ENCODE measurements around the gene FSD2. TPM values are rescaled to one million over a fixed set of nuclear protein-coding genes. Genes with fewer than 3 reads are reported as not detected.
"Not testable (repeated sequence)": the region's sequence is repeated elsewhere in the genome, so short reads cannot be mapped to it uniquely, and the experiment has no call there.

FSD2 gene
- total RNA-seq, 1 experiment from 2014 or later: not detected

DNA sequence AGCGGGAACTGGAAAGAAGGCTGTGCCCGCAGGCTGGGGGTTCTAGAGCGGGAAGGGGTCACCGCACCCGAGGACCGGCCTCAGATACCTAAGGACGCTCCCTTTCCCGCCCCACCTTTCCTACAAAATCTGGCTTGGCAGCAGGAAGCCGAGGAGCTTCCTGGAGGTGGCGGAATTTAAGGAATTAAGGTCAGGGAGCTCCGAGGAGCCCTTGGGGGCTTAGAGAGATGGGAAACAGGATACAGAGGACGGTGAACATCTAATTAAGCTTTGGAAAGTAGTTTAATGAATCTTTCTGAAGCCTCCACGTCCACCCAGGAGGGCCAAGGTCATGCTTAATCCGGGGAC, 95.7 kb downstream of the FSD2 start:
- no peaks in the 10 kb centered on the region for H3K9me3 Mint-ChIP-seq (ENCODE audit: unreplicated experiment)
- no peak overlapping the region for H3K27ac Mint-ChIP-seq (ENCODE audit: unreplicated experiment)
- ChIA-PET POLR2A (no interaction called here), CTCF (interaction anchor here (0.9 kb wide), 1 partner anchor 170 kb away, joined by 4 read pairs; the partner anchor contains the start of gene RPS17)
- no peaks in the 10 kb centered on the region for H3K27me3 ChIP-seq (replicated peaks; ENCODE audit: control insufficient read depth, insufficient read depth, low read length)
- H3K4me3 ChIP-seq (ENCODE audit: low read depth, low read length): peak overlapping the region; percentile 60
- H3K4me3 Mint-ChIP-seq (ENCODE audit: unreplicated experiment): no peak overlapping the region
- no TSS peak for BruUV-seq (replicated peaks)
- no peaks in the 10 kb centered on the region for H3K27me3 Mint-ChIP-seq (ENCODE audit: insufficient read depth, unreplicated experiment)
- H3K4me1 ChIP-seq: no peaks in the 10 kb centered on the region
- DNase-seq: no peak
- H3K36me3 Mint-ChIP-seq (ENCODE audit: insufficient read depth, unreplicated experiment): peaks cover 5% of the 10 kb centered on the region
- no peaks in the 10 kb centered on the region for H3K4me1 Mint-ChIP-seq (ENCODE audit: low read depth, unreplicated experiment)
- no peak for TF ChIP-seq CTCF (IDR thresholded peaks at IDR 0.05; ENCODE audit: insufficient read depth in 1 of 2, low read depth in 1 of 2, low read length in 1 of 2, severe bottlenecking in 1 of 2, unreplicated experiment in 1 of 2)
- intact Hi-C loops (cut with micrococcal nuclease; ENCODE audit: unreplicated experiment): no loop called here
- H3K9me3 ChIP-seq: no peaks in the 10 kb centered on the region
- no peaks in the 10 kb centered on the region for H3K36me3 ChIP-seq (ENCODE audit: control insufficient read depth, insufficient read depth, low read length)

- Mint-ChIP-seq H3K36me3 (ENCODE audit: insufficient read depth, unreplicated experiment) (peaks cover 5% of the 10 kb centered on the region), H3K4me1 (ENCODE audit: low read depth, unreplicated experiment) (no peaks in the 10 kb centered on the region), H3K27me3 (ENCODE audit: insufficient read depth, unreplicated experiment) (no peaks in the 10 kb centered on the region), H3K4me3 (ENCODE audit: unreplicated experiment) (no peak within 1 kb of the TSS), H3K27ac (ENCODE audit: unreplicated experiment) (no peak within 1 kb of the TSS), H3K9me3 (ENCODE audit: unreplicated experiment) (no peaks in the 10 kb centered on the region)
- intact Hi-C loops (cut with micrococcal nuclease; ENCODE audit: unreplicated experiment): loop anchor here (2.0 kb wide), 1 partner anchor 41 kb away; no protein-coding TSS in a partner anchor
- Histone ChIP-seq H3K9me3 (no peaks in the 10 kb centered on the region), H3K4me3 (ENCODE audit: low read depth, low read length) (peak within 1 kb of the TSS; percentile 60), H3K36me3 (ENCODE audit: control insufficient read depth, insufficient read depth, low read length) (no peaks in the 10 kb centered on the region), H3K4me1 (no peaks in the 10 kb centered on the region), H3K27me3 (replicated peaks; ENCODE audit: control insufficient read depth, insufficient read depth, low read length) (no peaks in the 10 kb centered on the region)
- no peak for TF ChIP-seq CTCF (IDR thresholded peaks at IDR 0.05; ENCODE audit: insufficient read depth in 1 of 2, low read depth in 1 of 2, low read length in 1 of 2, severe bottlenecking in 1 of 2, unreplicated experiment in 1 of 2)
- POLR2A ChIA-PET: no interaction called here
- no TSS peak for BruUV-seq (replicated peaks)
- CTCF ChIA-PET: interaction anchor here (0.7 to 0.9 kb wide), 2 partner anchors 41 to 169 kb away, joined by 3 to 4 read pairs; partner anchors contain the start of gene RPS17
- peak; percentile 62 to 76 for DNase-seq
Observed at GRCh38 chr15:82709421-82710207, 96.3 kb downstream of the FSD2 start, which contains the start of gene AP3B2. Gene AP3B2, minus strand, starts transcription at chr15:82709875. Its CDS starts 169 bp downstream, at chr15:82709706.

- H3K36me3 Mint-ChIP-seq (ENCODE audit: insufficient read depth, unreplicated experiment): peaks cover 5% of the 10 kb centered on the region
- no peak overlapping the region for H3K27ac Mint-ChIP-seq (ENCODE audit: unreplicated experiment)
- Histone ChIP-seq H3K4me3 (ENCODE audit: low read depth, low read length) (peak overlapping the region; percentile 60), H3K36me3 (ENCODE audit: control insufficient read depth, insufficient read depth, low read length) (no peaks in the 10 kb centered on the region), H3K4me1 (no peaks in the 10 kb centered on the region), H3K9me3 (no peaks in the 10 kb centered on the region), H3K27me3 (replicated peaks; ENCODE audit: control insufficient read depth, insufficient read depth, low read length) (no peaks in the 10 kb centered on the region)
- ChIA-PET POLR2A (no interaction called here), CTCF (interaction anchor here (0.7 kb wide), 1 partner anchor 42 kb away, joined by 3 read pairs; no protein-coding TSS in a partner anchor)
- no peaks in the 10 kb centered on the region for H3K9me3 Mint-ChIP-seq (ENCODE audit: unreplicated experiment)
- no peaks in the 10 kb centered on the region for H3K4me1 Mint-ChIP-seq (ENCODE audit: low read depth, unreplicated experiment)
- DNase-seq: no peak
- no peaks in the 10 kb centered on the region for H3K27me3 Mint-ChIP-seq (ENCODE audit: insufficient read depth, unreplicated experiment)
- no TSS peak for BruUV-seq (replicated peaks)
- intact Hi-C loops (cut with micrococcal nuclease; ENCODE audit: unreplicated experiment): loop anchor here (2.0 kb wide), 1 partner anchor 42 kb away; no protein-coding TSS in a partner anchor
- TF ChIP-seq CTCF (IDR thresholded peaks at IDR 0.05; ENCODE audit: insufficient read depth in 1 of 2, low read depth in 1 of 2, low read length in 1 of 2, severe bottlenecking in 1 of 2, unreplicated experiment in 1 of 2): no peak
- H3K4me3 Mint-ChIP-seq (ENCODE audit: unreplicated experiment): no peak overlapping the region
Observed at GRCh38 chr15:82709081-82709420, 96.8 kb downstream of the FSD2 start.

DNA sequence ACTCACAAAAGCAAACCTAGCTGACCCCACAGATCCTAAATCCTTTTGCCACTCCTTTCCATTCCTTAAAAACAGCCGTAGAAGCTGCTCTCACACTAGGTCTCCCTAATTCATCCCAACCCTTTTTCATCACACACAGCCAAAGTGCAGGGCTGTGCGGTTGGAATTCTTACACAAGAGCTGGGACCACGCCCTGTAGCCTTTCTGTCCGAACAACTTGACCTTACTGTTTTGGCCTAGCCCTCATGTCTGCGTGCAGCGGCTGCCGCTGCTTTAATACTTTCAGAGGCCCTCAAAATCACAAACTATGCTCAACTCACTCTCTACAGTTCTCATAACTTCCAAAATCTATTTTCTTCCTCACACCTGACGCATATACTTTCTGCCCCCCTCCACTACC, 100.0 kb downstream of the FSD2 start:
- H3K4me1 Mint-ChIP-seq (ENCODE audit: low read depth, unreplicated experiment); POLR2A ChIA-PET; H3K27me3 Mint-ChIP-seq (ENCODE audit: insufficient read depth, unreplicated experiment); H3K4me3 Mint-ChIP-seq (ENCODE audit: unreplicated experiment); H3K36me3 ChIP-seq (ENCODE audit: control insufficient read depth, insufficient read depth, low read length); H3K27me3 ChIP-seq (replicated peaks; ENCODE audit: control insufficient read depth, insufficient read depth, low read length); H3K9me3 ChIP-seq; H3K27ac Mint-ChIP-seq (ENCODE audit: unreplicated experiment); H3K4me1 ChIP-seq; CTCF ChIA-PET; intact Hi-C loops (cut with micrococcal nuclease; ENCODE audit: unreplicated experiment); H3K9me3 Mint-ChIP-seq (ENCODE audit: unreplicated experiment); H3K4me3 ChIP-seq (ENCODE audit: low read depth, low read length); BruUV-seq (replicated peaks); DNase-seq; H3K36me3 Mint-ChIP-seq (ENCODE audit: insufficient read depth, unreplicated experiment): not testable (repeated sequence)

Data from Caco-2 (cell line).